ENCODE measurements around the gene C1orf53. TPM values are rescaled to one million over a fixed set of nuclear protein-coding genes. Genes with fewer than 3 reads are reported as not detected.

C1orf53 gene
- polyA plus RNA-seq, 3 donors: 1.5 to 8.3 (median 5.6) TPM

GRCh38 chr1:197954718-197955418 is 52.4 kb downstream of the C1orf53 start:
- Histone ChIP-seq H2AFZ (ENCODE audit: insufficient read depth, low read depth, low read length, poor library complexity, severe bottlenecking) (no peak overlapping the region), H3K9me3 (replicated peaks in 1 of 2; ENCODE audit: control insufficient read depth in 1 of 2, insufficient read depth in 1 of 2, low read length in 2 of 2) (no peaks in the 10 kb centered on the region), H3K36me3 (replicated peaks in 1 of 2; ENCODE audit: control insufficient read depth in 1 of 2, insufficient read depth in 2 of 2, low read length in 2 of 2) (no peaks in the 10 kb centered on the region), H3K4me2 (replicated peaks; ENCODE audit: extremely low read depth, low read length, poor library complexity, severe bottlenecking) (no peak overlapping the region), H4K20me1 (ENCODE audit: insufficient read depth, low read length) (no peaks in the 10 kb centered on the region), H3K27ac (ENCODE audit: low read depth in 1 of 2, low read length in 2 of 2) (no peak overlapping the region), H3K4me3 (replicated peaks in 1 of 3; ENCODE audit: low read depth in 2 of 3, low read length in 3 of 3) (no peak overlapping the region), H3K27me3 (ENCODE audit: control insufficient read depth in 2 of 2, insufficient read depth in 2 of 2, low read length in 2 of 2) (no peaks in the 10 kb centered on the region), H3K4me1 (ENCODE audit: control insufficient read depth in 1 of 2, insufficient read depth in 2 of 2, low read length in 2 of 2) (no peaks in the 10 kb centered on the region), H3K79me2 (ENCODE audit: insufficient read depth, low read length) (no peaks in the 10 kb centered on the region), H3K9ac (ENCODE audit: insufficient read depth, low read length, poor library complexity, severe bottlenecking) (no peak overlapping the region)
- no peak for DNase-seq
- peaks cover under 1 to 8% (median 4%) of the 10 kb centered on the region in 7 donors for H3K9me3 Mint-ChIP-seq
- WGBS (ENCODE audit: insufficient coverage): 80% methylated on average over 2 of the region's 4 CpGs
- H3K4me3 Mint-ChIP-seq: no peak overlapping the region
- H3K27ac Mint-ChIP-seq: no peak overlapping the region
- intact Hi-C loops (cut with micrococcal nuclease): no loop called here
- H3K36me3 Mint-ChIP-seq: no peaks in the 10 kb centered on the region
- H3K4me1 Mint-ChIP-seq: no peaks in the 10 kb centered on the region
- TF ChIP-seq CTCF (IDR thresholded peaks at IDR 0.05): no peak
- peaks cover 0 to 5% (median 3%) of the 10 kb centered on the region in 3 donors for H3K27me3 Mint-ChIP-seq (ENCODE audit: low read depth in 3 of 3)

GRCh38 chr1:197955486-197956394 is 53.3 kb downstream of the C1orf53 start:
- no peak overlapping the region for H3K4me3 Mint-ChIP-seq

More at GRCh38 chr1:197955486-197956394, 53.3 kb downstream of the C1orf53 start:
- H3K27ac ChIP-seq (ENCODE audit: low read depth in 1 of 2, low read length in 2 of 2): no peak overlapping the region
- Mint-ChIP-seq H3K27me3 (ENCODE audit: low read depth in 3 of 3) (peaks cover 0 to 5% (median 3%) of the 10 kb centered on the region in 3 donors), H3K27ac (no peak overlapping the region), H3K4me1 (no peaks in the 10 kb centered on the region), H3K9me3 (peaks cover 0 to 7% (median 4%) of the 10 kb centered on the region in 7 donors), H3K36me3 (no peaks in the 10 kb centered on the region)
- no peak overlapping the region for H3K4me3 ChIP-seq (replicated peaks in 1 of 3; ENCODE audit: low read depth in 2 of 3, low read length in 3 of 3)
- H3K9ac ChIP-seq (ENCODE audit: insufficient read depth, low read length, poor library complexity, severe bottlenecking): no peak overlapping the region
- no CpG with 5 or more reads among the region's 4 CpGs for WGBS (ENCODE audit: insufficient coverage)
- H3K36me3 ChIP-seq (replicated peaks in 1 of 2; ENCODE audit: control insufficient read depth in 1 of 2, insufficient read depth in 2 of 2, low read length in 2 of 2): no peaks in the 10 kb centered on the region
- DNase-seq: no peak
- H3K9me3 ChIP-seq (replicated peaks in 1 of 2; ENCODE audit: control insufficient read depth in 1 of 2, insufficient read depth in 1 of 2, low read length in 2 of 2): no peaks in the 10 kb centered on the region
- intact Hi-C loops (cut with micrococcal nuclease): no loop called here
- no peaks in the 10 kb centered on the region for H3K27me3 ChIP-seq (ENCODE audit: control insufficient read depth in 2 of 2, insufficient read depth in 2 of 2, low read length in 2 of 2)
- H3K4me1 ChIP-seq (ENCODE audit: control insufficient read depth in 1 of 2, insufficient read depth in 2 of 2, low read length in 2 of 2): no peaks in the 10 kb centered on the region
- H4K20me1 ChIP-seq (ENCODE audit: insufficient read depth, low read length): no peaks in the 10 kb centered on the region
- no peaks in the 10 kb centered on the region for H3K79me2 ChIP-seq (ENCODE audit: insufficient read depth, low read length)
- TF ChIP-seq CTCF (IDR thresholded peaks at IDR 0.05): no peak
- no peak overlapping the region for H2AFZ ChIP-seq (ENCODE audit: insufficient read depth, low read depth, low read length, poor library complexity, severe bottlenecking)
- H3K4me2 ChIP-seq (replicated peaks; ENCODE audit: extremely low read depth, low read length, poor library complexity, severe bottlenecking): no peak overlapping the region

Other genes starting within 250 kb of the C1orf53 start
- gene DENND1B, start 127.2 kb upstream of the C1orf53 start, polyA plus RNA-seq: 1 to 10 TPM; 3.0 to 8.2 (median 5.7) TPM
- not detected for gene LHX9, start 14.7 kb downstream of the C1orf53 start, polyA plus RNA-seq

Measured in CD14-positive monocyte (primary cell).